GM19455 (cell line): ENCODE data around the gene OR2T29.
"Not testable (repeated sequence)": the region's sequence is repeated elsewhere in the genome, so short reads cannot be mapped to it uniquely, and the experiment has no call there.

ENCODE experiments used
- ATAC-seq: cut with Tn5 transposase; IDR thresholded peaks from one replicate; pipeline ENCODE4 v1.9.1; 2021; ENCODE audit not compliant: unreplicated experiment

Gene OR2T29

DNA sequence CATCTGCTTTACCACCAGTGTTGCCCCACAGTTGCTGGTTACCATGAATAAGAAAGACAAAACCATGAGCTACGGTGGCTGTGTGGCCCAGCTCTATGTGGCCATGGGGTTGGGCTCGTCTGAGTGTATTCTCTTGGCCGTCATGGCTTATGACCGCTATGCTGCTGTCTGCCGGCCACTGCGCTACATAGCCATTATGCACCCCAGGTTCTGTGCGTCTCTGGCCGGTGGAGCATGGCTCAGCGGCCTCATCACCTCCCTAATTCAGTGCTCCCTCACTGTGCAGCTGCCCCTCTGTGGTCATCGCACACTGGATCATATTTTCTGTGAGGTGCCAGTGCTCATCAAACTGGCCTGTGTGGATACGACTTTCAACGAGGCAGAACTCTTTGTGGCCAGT, 40.7 kb downstream of the OR2T29 start:
- no peak for ATAC-seq

DNA sequence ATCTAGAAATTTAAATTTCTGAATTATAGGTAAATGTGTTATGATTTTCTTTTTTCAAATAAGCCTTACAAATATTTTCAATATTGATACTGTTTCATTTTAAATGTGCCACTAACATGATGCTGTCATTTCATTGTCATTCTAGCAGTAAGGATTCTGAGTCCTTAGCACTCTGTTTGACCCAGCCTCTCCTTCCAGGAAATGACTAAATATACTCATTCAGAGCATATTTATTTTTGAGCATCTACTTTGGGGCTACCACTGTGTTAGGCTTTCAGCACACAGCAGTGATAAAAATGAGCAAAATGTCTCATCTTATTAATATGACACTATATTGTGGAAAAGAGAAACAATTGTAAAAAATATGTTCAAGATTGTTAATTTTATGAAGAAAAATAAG, 52.4 kb downstream of the OR2T29 start:
- not testable (repeated sequence) for ATAC-seq

GRCh38 chr1:248507773-248508172, 54.8 kb downstream of the OR2T29 start, which contains the start of gene OR2G6:
Gene OR2G6, plus strand, starts transcription at chr1:248508073. Its CDS starts 13,574 bp downstream, at chr1:248521647.
- ATAC-seq, result not testable (repeated sequence)
